GM23338 (cell line): ENCODE data around the gene RCC2.

ENCODE experiments used
- EZH2 ChIP-seq: fragments of 200-600 bp; sonication (generic); IDR thresholded peaks from one replicate; pipeline ENCODE4 v1.8.0; 2017; ENCODE audit warnings: antibody characterized with exemption, mild to moderate bottlenecking, low read depth; ENCODE audit not compliant: unreplicated experiment
- EZH2phosphoT487 ChIP-seq: fragments of 200-600 bp; sonication (generic); IDR thresholded peaks from one replicate; pipeline ENCODE4 v1.8.1; 2018; ENCODE audit warnings: antibody characterized with exemption; ENCODE audit not compliant: unreplicated experiment
- JUNB ChIP-seq: IDR thresholded peaks from one replicate; pipeline ENCODE4 v1.6.1; 2016; ENCODE audit warnings: antibody characterized with exemption; ENCODE audit not compliant: unreplicated experiment
- POLR2AphosphoS5 ChIP-seq: IDR thresholded peaks from 2 replicates; pipeline ENCODE4 v1.6.1; 2016; ENCODE audit warnings: antibody characterized with exemption, low read depth
- TF ChIP-seq, protein P1 (sequence below), 2 experiments: fragments of 200-600 bp in 1 of 2; sonication (generic) in 1 of 2; conservative IDR thresholded peaks; 2 replicates each; pipeline versions ENCODE4 v1.5.1 to v1.6.1; 2016 to 2017; ENCODE audit warnings: antibody characterized with exemption in 2 of 2, low read depth in 2 of 2, mild to moderate bottlenecking in 2 of 2, moderate library complexity in 1 of 2

DNA sequence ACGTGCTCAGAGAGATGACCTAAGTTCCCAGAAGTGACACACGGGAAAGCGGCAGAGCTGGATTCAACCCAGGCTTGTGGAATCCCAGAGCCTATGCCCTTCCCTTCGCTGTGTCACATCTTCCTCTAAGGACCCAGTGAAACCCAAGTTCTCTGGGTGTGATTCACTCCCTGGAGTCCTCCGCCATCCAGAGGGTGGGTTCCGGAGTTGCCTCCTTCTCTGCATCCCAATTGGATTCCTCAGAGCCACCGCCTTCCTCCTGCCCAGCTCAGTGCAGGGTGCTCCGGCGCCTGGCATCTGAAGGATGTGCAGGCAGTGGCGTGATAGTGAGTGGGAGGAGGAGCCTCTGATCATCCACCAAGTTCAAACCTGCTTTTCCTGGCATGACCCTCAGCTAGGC is 20.7 kb upstream of the RCC2 start:
- TF ChIP-seq, protein P1, sequence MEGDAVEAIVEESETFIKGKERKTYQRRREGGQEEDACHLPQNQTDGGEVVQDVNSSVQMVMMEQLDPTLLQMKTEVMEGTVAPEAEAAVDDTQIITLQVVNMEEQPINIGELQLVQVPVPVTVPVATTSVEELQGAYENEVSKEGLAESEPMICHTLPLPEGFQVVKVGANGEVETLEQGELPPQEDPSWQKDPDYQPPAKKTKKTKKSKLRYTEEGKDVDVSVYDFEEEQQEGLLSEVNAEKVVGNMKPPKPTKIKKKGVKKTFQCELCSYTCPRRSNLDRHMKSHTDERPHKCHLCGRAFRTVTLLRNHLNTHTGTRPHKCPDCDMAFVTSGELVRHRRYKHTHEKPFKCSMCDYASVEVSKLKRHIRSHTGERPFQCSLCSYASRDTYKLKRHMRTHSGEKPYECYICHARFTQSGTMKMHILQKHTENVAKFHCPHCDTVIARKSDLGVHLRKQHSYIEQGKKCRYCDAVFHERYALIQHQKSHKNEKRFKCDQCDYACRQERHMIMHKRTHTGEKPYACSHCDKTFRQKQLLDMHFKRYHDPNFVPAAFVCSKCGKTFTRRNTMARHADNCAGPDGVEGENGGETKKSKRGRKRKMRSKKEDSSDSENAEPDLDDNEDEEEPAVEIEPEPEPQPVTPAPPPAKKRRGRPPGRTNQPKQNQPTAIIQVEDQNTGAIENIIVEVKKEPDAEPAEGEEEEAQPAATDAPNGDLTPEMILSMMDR (conservative IDR thresholded peaks at IDR 0.05; ENCODE audit: low read depth in 2 of 2): no peak
- TF ChIP-seq EZH2phosphoT487: no peak
- TF ChIP-seq POLR2AphosphoS5: no peak
- no peak for TF ChIP-seq JUNB
- no peak for TF ChIP-seq EZH2
